HUDEP-2 (cell line): ENCODE measurements around the gene ASMTL.
"Not testable (repeated sequence)": the region's sequence is repeated elsewhere in the genome, so short reads cannot be mapped to it uniquely, and the experiment has no call there.

Experiments
- DNase-seq, 76 experiments: peaks; one replicate each; lab custom pipeline; 2025; ENCODE audit not compliant: unreplicated experiment in 76 of 76; lab: John Stamatoyannopoulos, UW

The ASMTL gene

DNA sequence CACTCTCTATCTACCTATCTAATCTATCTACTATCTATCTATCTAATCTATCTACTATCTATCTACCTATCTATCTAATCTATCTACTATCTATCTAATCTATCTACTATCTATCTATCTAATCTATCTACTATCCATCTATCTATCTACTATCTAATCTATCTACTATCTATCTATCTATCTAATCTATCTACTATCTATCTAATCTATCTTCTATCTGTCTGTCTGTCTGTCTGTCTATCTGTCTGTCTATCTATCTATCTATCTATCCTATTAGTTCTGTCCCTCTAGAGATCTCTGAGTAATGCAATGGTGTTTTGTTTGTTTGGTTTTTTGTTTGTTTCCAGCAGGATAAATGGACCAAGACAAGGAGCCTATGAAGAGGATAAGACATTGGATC lies 9.4 kb upstream of the ASMTL start:
- DNase-seq: no peak

DNA sequence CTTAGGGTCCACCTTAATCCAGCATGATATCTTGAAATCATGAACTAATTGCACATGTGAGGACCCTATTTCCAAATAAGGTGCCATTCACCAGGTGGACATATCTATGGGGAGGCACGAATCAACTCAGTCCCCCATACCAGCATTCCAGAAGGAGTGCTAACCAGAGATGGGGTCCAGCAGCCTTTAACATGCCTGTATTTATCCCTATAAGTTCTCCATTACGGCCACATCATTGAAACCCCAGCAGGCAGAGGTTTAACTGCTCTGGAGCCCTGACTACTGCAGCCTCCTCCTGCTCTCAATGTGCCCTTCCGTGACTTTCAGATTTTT lies 3.2 kb upstream of the ASMTL start:
- DNase-seq: no peak

DNA sequence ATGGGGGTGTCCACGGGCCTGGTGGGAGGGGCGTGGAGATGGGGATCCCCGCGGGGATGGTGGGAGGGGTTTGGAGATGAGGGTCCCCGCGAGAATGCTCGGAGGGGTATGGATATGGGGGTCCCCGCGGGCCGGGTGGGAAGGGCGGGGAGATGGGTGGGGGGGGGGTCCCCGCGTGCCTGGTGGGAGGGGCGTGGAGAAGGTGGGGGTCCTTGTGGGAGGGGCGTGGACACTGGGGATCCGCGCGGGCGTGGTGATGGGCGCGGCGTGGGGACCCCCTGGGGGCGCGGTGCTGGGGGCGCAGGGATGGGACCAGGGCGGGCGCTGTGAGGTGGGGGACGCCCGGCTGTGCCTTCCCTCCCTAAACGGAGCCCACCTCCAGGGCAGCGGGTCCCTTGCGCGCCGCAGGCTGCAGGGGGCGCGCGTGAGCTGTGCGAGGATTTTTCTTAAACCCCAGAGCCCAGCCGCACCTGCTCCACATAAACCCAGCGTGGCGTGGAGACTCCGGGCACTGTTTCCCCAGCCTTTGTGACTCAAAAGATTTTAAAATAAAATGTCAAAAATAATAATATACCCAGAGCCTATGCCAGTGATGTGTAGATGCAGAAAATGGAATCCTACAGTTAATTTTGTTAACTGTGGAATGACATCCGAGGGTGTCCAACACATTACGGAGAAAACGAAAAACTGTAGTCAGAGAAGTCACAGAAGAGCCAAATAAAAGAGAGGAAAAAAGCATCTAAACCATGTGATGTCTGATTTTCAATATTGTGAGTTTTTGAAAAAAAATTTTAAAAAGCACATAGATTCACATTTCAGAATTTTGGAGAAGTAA lies 1.5 kb upstream of the ASMTL start:
- no peak for DNase-seq

DNA sequence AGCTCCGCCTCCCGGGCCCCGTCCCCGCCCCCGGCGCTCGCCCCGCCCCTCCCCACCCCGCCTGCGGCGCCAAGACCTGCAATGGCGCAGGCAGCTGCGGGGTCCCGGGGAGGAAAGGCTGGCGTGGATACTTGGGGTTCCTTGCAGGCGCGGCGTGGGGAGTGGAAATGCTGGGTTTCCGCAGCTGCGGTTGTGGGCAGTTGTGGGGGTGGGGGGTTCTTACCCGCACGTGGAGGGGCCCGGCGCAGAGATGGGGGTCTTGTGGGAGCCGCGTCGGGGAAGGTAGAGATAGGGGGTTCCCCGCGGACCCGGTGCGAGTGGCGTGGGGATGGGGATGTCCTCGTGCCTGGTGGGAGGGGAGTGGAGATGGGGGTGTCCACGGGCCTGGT lies 680 bp upstream of the ASMTL start:
- no peak for DNase-seq

DNA sequence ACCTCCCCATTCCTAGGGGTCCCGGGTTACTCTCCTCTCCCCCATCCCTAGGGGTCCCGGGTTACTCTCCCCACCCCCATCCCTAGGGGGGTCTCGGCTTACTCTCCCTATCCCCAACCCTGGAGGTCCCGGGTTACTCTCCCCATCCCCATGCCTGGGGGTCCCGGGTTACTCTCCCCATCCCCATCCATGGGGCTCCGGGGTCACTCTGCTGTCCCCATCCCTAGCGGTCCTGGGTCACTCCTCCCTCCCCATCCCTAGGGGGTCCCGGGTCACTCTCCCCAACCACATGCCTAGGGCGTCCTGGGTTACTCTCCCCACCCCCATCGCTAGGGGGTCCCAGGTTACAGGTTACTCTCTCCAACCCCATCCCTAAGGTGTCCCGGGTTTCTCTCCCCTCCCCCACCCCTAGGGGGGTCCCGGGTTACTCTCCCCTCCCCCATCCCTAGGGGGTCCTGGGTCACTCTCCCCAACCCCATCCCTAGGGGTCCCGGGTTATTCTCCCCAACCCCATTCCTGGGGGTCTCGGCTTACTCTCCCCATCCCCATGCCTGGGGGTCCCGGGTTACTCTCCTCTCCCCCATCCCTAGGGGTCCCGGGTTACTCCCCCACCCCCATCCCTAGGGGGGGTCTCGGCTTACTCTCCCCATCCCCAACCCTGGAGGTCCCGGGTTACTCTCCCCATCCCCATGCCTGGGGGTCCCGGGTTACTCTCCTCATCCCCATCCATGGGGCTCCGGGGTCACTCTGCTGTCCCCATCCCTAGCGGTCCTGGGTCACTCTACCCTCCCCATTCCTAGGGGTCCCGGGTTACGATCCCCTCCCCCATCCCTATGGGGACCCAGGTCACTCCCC lies 821 bp downstream of the ASMTL start:
- no peak for DNase-seq

DNA sequence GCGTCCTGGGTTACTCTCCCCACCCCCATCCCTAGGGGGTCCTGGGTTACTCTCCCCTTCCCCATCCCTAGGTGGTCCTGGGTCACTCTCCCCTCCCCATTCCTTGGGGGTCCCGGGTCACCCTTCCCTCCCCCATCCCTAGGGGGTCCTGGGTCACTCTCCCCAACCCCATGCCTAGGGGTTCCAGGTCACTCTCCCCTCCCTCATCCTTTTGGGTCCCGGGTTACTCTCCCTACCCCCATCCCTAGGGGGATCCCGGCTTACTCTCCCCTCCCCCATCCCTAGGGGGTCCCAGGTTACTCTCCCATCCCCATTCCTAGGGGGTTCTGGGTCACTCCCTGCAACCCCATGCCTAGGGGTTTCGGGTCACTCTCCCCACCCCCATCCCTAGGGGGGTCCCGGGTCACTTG lies 1.5 kb downstream of the ASMTL start:
- no peak for DNase-seq

DNA sequence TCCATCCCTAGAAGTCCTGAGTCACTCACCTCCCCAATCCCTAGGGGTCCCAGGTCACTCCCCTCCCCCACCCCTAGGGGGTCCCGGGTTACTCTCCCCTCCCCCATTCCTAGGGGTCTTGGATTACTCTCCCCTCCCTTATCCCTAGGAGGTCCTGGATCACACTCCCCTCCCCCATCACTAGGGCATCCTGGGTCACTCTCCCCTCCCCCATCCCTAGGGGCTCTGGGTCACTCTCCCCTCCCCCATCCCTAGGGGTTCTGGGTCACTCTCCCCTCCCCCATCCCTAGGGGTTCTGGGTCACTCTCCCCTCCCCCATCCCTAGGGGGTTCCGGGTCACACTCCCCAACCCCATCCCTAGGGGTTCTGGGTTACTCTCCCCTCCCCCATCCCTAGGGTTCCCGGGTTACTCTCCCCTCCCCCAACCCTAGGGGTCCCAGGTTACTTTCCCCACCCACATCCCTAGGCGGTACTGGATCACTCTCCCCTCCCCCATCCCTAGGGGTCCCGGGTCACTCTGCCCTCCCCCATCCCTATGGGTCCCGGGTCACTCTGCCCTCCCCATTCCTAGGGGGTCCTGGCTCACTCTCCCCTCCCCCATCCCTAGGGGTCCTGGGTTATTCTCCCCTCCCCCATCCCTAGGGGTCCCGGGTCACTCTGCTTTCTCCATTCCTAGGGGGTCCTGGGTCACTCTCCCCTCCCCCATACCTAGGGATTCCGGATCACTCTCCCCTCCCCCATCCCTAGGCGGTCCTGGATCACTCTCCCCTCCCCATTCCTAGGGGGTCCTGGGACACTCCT lies 2.1 kb downstream of the ASMTL start:
- no peak for DNase-seq

DNA sequence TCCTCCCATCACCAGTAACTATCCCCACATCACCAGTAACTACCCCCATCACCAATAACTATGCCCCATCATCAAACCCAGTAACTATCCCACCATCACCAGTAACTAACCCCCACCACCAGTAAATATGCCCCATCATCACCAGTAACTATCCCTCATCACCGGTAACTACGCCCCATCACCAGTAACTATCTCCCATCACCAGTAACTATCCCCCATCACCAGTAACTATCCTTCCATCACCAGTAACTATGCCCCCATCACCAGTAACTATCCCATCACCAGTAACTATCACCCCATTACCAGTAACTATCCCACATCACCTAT lies 2.9 kb downstream of the ASMTL start:
- DNase-seq: no peak

DNA sequence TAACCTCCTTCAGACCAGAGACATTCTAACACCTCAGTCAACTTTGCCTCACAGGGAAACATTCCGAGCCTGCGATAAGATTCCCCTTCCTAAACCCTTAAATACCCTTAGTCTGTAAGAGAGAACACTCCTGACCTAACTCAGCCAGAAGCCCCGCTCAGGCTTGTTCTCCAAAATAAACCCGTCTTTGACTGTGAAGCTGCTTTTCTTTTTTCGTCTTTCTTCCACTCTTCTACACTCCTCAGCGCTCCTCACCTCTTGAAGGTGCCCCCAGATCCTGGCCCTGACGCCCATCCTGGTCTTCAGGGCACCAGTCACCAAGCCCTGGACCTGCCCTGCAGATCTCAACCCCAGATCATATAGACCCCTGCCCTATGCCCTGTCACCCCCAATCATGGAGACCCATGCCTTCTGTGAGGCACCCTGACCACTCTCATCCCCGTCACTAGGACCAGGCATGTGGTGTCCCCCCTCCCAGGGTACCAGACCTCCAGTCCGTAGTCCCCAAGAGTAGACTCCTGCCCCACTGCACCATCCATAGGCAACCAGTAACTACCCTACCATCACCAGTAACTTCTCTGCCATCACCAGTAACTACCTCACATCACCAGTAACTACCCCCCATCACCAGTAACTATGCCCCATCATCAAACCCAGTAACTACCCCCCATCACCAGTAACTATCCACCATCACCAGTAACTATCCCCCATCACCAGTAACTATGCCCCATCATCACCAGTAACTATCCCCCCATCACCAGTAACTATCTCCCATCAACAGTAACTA lies 3.5 kb downstream of the ASMTL start:
- DNase-seq: no peak

DNA sequence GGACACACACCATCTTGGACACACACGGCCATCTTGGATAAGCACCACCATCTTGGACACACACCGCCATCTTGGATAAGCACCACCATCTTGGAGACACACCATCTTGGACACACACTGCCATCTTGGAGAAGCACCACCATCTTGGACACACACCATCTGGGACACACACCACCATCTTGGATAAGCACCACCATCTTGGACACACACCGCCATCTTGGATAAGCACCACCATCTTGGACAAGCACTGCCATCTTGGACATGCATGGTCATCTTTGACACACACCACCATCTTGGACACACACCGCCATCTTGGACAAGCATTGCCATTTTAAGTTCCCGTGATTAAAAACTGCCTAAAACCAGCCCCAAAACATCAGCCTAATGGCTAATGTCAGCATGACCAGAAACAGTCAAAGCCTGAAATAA lies 4.1 kb downstream of the ASMTL start:
- DNase-seq: not testable (repeated sequence)

DNA sequence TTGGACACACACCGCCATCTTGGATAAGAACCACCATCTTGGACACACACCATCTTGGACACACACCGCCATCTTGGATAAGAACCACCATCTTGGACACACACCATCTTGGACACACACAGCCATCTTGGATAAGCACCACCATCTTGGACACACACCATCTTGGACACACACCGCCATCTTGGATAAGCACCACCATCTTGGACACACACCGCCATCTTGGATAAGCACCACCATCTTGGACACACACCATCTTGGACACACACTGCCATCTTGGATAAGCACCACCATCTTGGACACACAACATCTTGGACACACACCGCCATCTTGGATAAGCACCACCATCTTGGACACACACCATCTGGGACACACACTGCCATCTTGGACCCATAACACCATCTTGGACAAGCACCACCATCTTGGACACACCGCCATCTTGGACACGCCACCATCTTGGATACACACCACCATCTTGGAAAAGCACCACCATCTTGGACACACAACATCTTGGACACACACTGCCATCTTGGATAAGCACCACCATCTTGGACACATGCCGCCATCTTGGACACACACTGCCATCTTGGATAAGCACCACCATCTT lies 4.6 kb downstream of the ASMTL start:
- not testable (repeated sequence) for DNase-seq

DNA sequence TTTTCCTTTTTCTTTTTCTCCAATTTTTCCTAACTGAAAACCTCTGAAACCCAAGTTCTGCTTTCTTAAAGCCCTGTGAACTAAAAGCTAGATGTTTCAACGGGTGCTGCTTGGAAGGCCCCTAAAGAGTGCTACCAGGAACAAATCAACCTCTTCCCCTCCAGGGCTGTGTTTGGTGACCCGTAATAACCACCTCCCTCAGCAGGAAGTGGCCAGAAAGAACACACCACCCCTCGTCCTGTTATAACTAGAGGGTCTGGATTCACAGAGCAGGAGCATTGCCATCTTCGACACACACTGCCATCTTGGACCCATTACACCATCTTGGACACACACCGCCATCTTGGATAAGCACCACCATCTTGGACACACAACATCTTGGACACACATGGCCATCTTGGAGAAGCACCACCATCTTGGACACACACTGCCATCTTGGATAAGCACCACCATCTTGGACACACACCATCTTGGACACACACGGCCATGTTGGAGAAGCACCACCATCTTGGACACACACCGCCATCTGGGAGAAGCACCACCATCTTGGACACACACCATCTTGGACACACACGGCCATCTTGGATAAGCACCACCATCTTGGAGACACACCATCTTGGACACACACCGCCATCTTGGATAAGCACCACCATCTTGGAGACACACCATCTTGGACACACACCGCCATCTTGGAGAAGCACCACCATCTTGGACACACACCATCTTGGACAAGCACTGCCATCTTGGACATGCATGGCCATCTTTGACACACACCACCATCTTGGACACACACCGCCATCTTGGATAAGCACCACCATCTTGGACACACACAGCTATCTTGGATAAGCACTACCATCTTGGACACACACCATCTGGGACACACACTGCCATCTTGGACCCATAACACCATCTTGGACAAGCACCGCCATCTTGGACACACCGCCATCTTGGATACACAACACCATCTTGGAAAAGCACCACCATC lies 5.4 kb downstream of the ASMTL start:
- not testable (repeated sequence) for DNase-seq

DNA sequence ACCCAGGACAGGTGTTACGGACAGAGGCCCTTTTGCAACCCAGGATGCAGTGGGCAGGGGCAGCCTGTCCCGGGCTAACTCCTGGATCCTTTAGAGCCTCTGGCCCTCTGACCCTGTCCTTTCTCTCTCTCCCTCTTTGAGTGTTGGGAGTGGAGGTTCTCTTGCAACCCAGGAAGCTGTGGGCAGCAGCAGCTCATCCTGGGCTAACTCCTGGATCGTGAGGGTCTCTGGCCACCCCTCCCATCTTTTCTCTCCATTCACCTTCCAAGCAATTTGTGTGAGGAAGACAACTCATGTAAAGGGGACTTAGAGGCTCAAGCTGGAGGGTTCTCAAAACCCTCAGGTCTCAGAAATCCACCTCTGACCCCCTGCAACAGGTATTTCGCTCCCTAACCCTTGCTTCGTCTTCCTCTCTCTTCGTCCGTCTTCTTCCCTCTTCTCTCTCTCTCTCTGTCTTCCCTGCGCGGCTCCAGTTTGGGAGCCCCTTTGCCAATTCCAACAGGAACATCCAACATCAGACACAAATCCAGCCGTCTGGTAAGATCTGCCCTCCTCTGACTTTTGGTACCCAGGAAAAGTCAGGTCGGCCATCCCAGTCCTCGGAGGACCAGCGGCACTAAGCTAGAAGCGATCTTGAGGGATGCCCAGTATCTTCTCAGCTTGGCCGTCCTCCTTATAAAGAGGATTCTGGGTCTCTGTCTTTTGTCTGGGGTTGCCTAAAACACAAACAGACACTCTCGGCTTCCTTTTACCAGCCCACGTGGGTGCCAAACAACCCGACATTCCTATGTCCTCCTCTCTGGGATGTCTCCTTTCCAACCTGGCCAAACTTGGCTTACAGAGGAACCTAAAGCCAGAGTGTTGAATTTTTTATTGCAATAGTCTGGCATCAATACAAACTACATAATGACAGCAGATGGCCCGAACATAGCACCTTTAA lies 7.9 kb downstream of the ASMTL start:
- DNase-seq: no peak

DNA sequence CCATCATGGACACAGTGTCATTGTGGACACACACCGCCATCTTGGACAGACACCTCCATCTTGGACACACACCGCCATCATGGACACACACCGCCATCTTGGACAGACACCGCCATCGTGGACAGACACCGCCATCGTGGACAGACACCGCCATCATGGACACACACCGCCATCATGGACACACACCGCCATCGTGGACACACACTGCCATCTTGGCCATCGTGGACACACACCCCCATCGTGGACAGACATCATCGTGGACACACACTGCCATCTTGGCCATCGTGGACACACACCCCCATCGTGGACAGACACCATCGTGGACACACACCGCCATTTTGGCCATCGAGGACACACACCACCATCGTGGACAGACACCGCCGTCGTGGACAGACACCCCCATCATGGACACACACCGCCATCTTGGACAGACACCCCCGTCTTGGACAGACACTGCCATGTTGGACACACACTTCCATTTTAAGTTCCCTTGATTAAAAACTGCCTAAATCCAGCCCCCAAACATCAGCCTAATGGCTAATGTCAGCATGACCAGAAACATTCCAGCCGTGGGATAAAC lies 9.1 kb downstream of the ASMTL start:
- no peak for DNase-seq

DNA sequence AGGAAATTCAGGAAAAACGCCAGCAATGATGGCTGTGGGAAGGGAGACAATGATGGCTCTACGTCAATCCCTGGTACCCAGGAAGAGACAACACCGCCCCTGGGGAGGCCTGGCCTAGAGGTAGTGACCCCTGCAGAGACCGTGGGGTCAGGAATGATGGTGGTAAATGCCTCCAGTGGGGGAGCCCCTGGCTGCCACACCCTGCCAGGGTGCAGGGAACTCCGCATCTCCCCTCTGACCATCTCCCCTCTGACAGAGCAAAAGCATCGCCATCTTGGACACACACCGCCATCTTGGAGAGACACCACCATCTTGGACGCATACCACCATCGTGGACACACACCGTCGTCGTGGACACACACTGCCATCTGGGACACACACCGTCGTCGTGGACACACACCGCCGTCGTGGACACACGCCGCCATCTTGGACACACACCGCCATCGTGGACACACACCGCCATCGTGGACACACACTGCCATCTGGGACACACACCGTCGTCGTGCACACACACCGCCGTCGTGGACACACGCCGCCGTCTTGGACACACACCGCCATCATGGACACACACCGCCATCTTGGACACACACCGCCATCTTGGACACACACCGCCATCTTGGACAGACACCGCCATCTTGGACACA lies 9.9 kb downstream of the ASMTL start:
- DNase-seq: no peak

DNA sequence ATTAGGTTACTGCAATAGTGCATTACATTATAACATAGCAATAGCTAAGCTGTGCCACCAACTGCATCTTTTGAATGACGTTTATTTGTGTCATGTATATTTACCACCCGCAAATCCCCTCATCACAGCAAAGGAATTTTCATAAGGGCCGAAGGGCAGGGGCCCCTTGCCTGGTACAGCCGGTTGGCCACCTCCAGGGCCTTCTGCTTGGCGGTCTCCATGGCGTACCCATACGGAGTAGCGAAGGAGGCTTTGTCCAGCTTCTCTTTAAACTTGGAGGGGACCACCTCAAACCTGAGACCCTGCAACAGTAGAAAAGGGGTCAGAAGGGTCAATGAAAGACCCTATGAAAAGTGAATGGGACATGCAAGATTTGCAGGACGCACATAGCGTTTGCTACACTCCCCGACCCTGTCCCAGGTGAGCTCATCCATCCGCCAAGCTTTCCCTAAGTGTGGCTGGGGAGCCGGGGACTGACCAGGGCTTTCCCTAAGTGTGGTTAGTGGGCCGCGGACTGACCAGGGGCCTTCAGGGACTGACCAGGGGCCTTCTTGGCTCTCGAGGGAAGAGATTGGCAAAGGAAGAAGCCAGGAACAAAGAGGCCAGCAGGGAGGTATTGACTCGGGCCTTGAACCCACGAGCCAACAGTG lies 10.6 kb downstream of the ASMTL start:
- DNase-seq: no peak

DNA sequence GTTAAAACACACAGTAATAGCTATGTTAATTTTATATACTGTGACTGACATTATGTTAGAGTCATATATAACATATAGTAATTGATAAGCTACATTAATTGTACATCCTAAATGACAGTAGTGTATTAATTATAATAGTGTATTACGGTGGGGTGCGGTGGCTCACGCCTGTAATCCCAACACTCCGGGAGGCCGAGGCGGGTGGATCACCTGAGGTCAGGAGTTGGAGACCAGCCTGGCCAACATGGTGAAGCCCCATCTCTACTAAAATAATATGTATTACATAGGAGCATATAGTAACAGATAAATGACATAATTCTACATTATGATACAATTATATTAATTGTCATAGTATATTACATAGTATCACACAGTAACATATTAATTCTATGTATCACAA lies 12.2 kb downstream of the ASMTL start:
- no peak for DNase-seq
